G401.6 (cell line): ENCODE results near the gene UCP2.
"Not testable (repeated sequence)": the region's sequence is repeated elsewhere in the genome, so short reads cannot be mapped to it uniquely, and the experiment has no call there.

Source experiments
- FAIRE-seq: peaks from 2 replicates; lab custom pipeline; 2012; peaks lifted over from hg19 to GRCh38; lab: Jason Lieb, UNC

Gene UCP2

DNA sequence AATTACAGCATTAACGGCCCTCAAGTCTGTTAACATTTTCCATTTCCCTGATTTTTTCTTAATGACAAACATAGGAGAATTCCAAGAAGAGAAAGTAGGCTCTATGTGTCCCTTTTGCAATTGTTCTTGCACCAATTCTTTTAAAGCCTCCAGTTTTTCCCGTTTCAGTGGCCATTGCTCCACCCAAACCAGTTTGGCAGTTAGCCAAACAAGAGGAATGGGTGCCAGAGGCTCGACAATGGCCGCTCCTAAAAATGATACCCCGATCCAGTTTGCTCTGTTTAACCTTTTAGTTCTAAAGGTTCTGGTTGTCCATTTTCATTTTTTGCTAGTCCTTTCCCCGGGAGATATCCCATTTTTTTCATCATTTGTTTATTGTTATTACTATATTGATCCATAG is 38.6 kb downstream of the UCP2 start:
- no peak for FAIRE-seq

DNA sequence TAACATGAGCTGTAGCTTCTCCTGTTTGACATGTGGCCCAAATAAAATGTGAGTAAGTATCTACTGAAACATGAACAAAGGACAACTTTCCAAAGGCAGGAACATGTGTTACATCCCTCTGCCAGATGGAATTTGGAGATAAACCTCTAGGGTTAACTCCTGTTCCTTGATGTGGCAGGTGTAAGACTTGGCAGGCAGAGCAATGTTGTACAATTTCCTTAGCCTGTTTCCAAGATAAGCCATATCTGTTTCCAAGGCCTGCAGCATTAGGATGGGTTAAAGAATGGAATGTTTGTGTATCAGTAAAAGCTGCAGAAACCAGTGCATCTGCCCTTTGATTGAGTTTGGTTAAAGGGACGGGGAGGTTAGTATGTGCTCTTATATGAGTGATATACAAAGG is 40.6 kb downstream of the UCP2 start:
- FAIRE-seq = no peak

DNA sequence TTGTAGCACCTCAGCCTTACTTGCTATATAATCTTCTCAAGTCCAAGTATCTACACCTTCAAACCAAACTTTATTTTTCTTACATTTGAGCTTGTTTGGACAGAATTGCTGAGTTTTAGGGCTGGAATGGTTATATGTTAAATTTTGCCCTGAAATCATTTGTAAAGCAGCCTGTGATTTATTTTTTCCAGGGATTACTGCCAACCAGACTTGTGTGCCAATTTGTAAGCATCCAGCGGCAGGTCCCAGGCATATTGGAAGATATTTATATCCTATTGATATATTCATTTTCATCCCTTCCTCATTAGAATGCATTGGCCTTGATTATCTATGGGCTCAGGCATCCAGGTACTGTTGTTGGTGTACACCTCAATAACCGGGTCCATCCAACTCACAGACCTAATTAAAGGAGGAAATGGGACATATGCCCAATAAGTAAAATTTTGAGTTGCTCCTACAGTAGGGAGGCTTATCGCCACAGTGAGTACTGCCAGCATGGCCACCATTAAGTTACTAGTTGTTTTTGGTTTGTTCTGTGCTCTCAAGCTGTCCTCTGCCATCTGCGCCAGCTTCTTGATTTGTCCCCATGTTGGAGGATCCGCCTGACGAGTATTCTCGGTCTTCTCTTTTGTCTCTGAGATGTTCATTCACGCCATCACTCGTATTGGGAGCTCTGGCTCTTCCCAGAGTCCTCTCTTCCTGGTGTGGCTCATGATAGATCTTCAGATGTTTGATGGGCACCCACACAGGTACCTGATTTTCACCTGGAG is 41.7 kb downstream of the UCP2 start:
- FAIRE-seq = no peak

DNA sequence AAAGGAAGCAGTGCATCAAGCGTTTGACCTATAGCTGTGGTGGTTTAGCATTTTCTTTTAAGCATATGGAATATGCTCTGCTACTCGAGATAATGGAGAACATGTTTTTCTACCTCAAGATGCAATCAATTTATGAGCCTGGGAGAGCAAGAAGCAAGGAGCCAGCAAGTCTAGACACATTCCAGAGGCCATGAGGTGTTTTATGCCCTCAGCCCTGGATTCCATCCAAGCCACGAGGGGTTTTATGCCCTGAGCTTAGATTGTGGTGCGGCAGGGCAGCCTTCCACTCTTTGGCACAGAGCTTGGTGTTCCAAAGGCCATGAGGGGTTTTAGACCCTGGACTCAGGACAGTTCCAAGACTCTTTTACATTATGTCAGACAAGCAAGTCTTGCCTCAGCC is 43.5 kb downstream of the UCP2 start:
- no peak for FAIRE-seq

DNA sequence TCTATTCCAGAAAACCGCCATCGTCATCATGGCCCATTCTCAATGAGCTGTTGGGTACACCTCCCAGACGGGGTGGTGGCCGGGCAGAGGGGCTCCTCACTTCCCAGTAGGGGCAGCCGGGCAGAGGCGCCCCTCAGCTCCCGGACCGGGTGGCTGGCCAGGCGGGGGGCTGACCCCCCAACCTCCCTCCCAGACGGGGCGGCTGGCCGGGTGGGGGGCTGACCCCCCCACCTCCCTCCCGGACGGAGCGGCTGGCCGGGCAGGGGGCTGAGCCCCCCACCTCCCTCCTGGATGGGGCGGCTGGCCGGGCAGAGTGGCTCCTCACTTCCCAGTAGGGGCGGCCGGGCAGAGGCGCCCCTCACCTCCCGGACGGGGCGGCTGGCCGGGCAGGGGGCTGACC is 46.6 kb downstream of the UCP2 start:
- FAIRE-seq = not testable (repeated sequence)

DNA sequence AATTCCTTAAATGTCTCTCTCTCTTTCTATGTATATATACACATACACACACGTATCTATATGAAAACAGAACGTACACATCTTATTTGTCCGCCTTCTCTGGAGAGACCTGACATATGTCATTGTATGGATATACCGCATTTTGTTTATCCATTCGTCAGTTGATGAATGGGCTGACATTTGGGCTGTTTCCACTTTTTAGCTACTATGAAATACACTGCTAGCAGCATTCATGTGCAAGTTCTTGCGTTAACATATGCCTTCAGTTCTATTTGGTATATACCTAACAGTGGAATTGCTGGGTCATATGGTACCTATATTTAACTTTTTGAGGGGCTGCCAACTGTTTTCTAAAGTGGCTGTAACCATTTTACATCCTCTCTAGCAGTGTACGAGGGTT is 49.9 kb downstream of the UCP2 start:
- no peak for FAIRE-seq

DNA sequence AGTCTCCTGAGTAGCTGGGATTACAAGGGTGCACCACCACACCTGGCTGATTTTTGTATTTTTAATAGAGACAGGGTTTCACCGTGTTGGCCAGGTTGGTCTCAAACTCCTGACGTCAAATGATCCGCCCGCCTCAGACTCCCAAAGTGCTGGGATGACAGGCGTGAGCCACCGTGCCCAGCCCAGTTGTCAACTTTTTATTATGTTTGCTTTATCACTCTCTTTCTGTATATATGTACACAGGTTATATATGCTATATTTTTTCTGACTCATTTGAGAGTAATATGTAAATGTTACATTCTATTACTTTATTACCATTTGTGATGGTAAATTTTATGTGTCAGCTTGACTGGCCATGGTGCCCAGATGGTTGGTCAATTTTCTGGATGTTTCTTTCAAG is 50.7 kb downstream of the UCP2 start:
- no peak for FAIRE-seq

DNA sequence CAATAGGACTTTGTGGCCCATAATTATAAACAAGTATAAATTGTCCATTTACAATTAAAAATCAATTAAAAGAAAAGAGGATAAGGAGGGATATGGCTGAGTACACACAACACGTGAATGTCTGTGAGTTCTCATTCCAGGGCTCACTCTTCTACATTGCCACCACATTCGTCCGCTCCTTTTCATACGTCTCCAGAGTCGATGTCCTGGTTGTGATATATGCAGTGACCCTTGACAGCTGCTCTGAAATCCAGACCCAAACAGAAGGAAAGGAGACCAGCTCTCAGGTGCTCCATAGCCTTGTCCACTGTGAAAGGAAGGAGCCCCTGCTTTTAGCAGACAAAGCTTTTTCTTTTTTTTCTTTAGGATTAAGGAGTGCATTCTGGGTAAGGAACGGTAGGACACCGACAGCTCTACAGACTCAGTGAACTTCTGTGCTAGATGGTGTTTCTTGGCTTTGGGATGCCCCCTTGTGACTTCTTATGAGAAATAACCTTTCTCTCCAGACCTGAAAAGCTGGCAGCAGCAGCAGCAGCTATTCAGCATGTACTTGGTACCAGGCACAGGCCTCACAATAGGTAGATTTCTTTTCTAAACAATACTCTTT is 51.5 kb downstream of the UCP2 start:
- peak; percentile 98 for FAIRE-seq

DNA sequence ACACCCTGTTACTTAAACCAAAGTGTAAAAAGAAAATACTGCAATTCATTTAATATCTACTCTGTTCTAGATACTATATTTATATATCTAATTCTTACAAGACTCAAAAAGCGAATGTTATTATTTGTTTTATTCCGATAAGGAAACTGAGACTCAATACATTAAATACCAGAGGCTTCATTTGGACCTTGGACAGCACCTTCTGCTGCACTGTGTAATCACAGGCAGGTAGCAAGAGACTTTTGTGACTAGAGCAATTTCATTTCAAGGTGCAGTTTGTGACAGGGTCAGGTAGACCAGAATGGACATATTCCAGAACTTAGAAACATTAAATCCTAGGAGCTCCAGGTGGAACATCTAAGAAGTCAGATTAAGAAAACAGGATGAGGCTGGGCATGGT is 53.3 kb downstream of the UCP2 start:
- FAIRE-seq = no peak
